HG03045 (cell line): ENCODE results near the gene VPS18.

Source experiments
- ATAC-seq: cut with Tn5 transposase; IDR thresholded peaks from one replicate; pipeline ENCODE4 v1.9.1; 2021; ENCODE audit warnings: mild to moderate bottlenecking, moderate library complexity; ENCODE audit not compliant: unreplicated experiment

VPS18 gene

GRCh38 chr15:40952301-40952900 is 58.2 kb downstream of the VPS18 start:
- peak; percentile 16 for ATAC-seq

GRCh38 chr15:40952901-40953712 is 58.9 kb downstream of the VPS18 start, which contains the start of gene CHAC1:
Gene CHAC1, plus strand, starts transcription at chr15:40953471. Its CDS starts 113 bp downstream, at chr15:40953584.
- peak; percentile 93 for ATAC-seq
